ENCODE results near the gene ARRDC3.
"Not testable (repeated sequence)": the region's sequence is repeated elsewhere in the genome, so short reads cannot be mapped to it uniquely, and the experiment has no call there.

ARRDC3 gene

GRCh38 chr5:91407204-91407603 is 24.1 kb upstream of the ARRDC3 start:
- Histone ChIP-seq H3K4me1 (ENCODE audit: control extremely low read depth in 1 of 4, control insufficient read depth in 4 of 4, insufficient read depth in 4 of 4, low read length in 3 of 4) (peaks cover 0 to 1% (median 0%) of the 10 kb centered on the region in 4 experiments), H3K27me3 (replicated peaks in 2 of 5; ENCODE audit: control insufficient read depth in 4 of 5, insufficient read depth in 5 of 5, low read length in 4 of 5) (no peaks in the 10 kb centered on the region), H3K9me3 (ENCODE audit: control extremely low read depth in 1 of 5, control insufficient read depth in 4 of 5, insufficient read depth in 2 of 5, low read depth in 1 of 5, low read length in 4 of 5) (no peaks in the 10 kb centered on the region), H3K4me3 (ENCODE audit: control insufficient read depth in 1 of 7, extremely low read depth in 1 of 7, insufficient read depth in 4 of 7, low read depth in 2 of 7, low read length in 6 of 7) (no peak overlapping the region), H3K36me3 (ENCODE audit: control insufficient read depth in 4 of 4, insufficient read depth in 4 of 4, low read length in 3 of 4) (no peaks in the 10 kb centered on the region), H3K27ac (ENCODE audit: insufficient read depth in 1 of 2, low read depth in 1 of 2, low read length in 2 of 2, poor library complexity in 1 of 2, severe bottlenecking in 2 of 2) (no peak overlapping the region)
- CTCF ChIA-PET, result interaction anchor here (1.0 to 1.9 kb wide), 3 partner anchors 8 to 475 kb away, joined by 3 to 4 read pairs (median 3); no protein-coding TSS in a partner anchor
- DNase-seq, result no peak
- 100% methylated on average over 1 of the region's 1 CpG for WGBS (ENCODE audit: insufficient coverage)
- POLR2A ChIA-PET, result no interaction called here

DNA sequence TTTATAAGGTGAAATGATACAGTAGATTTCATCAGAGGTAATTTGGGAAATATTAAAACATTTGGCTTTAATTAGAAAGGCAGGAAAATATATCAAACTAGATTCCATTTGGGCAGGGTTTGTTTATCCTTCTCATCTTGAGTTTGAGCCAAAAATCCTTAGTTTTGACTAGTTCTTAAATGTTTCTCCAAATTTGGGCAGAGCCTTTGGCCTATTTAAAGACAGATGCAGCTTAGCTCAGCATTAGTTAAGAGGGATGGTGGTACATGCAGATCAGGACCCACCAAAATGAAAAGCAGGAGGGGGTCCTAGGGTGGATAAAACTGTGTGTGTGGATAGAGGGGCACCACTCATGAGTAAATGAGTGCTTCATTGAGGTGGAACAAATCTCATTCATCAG is 20.3 kb upstream of the ARRDC3 start:
- ChIA-PET POLR2A (no interaction called here), CTCF (interaction anchor here (1.4 to 2.5 kb wide), 2 partner anchors 300 to 471 kb away, joined by 3 to 7 read pairs; no protein-coding TSS in a partner anchor)
- DNase-seq, result no peak
- no peaks in the 10 kb centered on the region for H3K27me3 ChIP-seq (replicated peaks in 2 of 5; ENCODE audit: control insufficient read depth in 4 of 5, insufficient read depth in 5 of 5, low read length in 4 of 5)
- H3K9me3 ChIP-seq (ENCODE audit: control extremely low read depth in 1 of 5, control insufficient read depth in 4 of 5, insufficient read depth in 2 of 5, low read depth in 1 of 5, low read length in 4 of 5), result no peaks in the 10 kb centered on the region
- no peaks in the 10 kb centered on the region for H3K36me3 ChIP-seq (ENCODE audit: control insufficient read depth in 4 of 4, insufficient read depth in 4 of 4, low read length in 3 of 4)
- H3K27ac ChIP-seq (ENCODE audit: insufficient read depth in 1 of 2, low read depth in 1 of 2, low read length in 2 of 2, poor library complexity in 1 of 2, severe bottlenecking in 2 of 2), result no peak overlapping the region
- no peaks in the 10 kb centered on the region for H3K4me1 ChIP-seq (ENCODE audit: control extremely low read depth in 1 of 4, control insufficient read depth in 4 of 4, insufficient read depth in 4 of 4, low read length in 3 of 4)
- no peak overlapping the region for H3K4me3 ChIP-seq (ENCODE audit: control insufficient read depth in 1 of 7, extremely low read depth in 1 of 7, insufficient read depth in 4 of 7, low read depth in 2 of 7, low read length in 6 of 7)

DNA sequence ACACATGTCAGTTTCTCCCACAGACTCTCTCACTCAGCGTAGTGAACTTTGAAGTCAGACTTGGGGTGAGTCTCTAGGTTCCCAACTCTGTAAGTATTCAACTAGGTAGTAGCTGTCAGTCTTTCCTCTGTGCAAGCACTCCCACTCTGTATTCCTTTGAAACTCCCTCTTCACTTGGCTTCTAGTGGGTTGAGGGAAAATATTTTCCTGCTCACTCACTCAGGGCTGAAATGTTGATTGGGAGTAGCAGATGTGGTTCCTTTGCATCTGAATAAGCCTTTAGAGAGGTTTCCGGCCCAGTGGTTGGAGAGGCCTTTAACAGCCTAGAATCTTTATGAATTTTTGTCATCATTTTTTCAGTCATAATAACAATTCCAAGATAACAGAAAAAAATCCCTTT is 18.1 kb upstream of the ARRDC3 start:
- CTCF ChIA-PET, result no interaction called here
- POLR2A ChIA-PET, result no interaction called here

DNA sequence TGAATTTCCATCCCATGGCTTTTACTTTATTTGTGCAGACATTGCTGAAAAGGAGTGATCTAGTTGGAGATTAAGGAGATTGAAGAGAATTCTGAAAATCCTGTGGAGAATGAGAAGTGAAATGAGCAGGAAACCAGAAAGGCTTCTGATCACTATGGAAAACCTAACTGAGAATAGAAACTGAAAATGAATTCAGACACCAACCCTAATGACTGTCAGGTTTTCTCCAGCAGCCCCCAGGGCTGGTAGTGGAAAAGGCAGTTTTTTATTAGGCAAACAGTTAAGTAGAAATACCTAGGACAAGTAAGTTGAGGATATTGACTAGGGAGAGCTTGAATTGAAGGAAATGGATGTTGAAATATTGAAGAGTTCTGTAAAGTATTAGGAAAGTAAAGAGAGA is 14.7 kb upstream of the ARRDC3 start:
- no peaks in the 10 kb centered on the region for H3K27me3 ChIP-seq (replicated peaks in 2 of 5; ENCODE audit: control insufficient read depth in 4 of 5, insufficient read depth in 5 of 5, low read length in 4 of 5)
- no peak for DNase-seq
- H3K36me3 ChIP-seq (ENCODE audit: control insufficient read depth in 4 of 4, insufficient read depth in 4 of 4, low read length in 3 of 4), result no peaks in the 10 kb centered on the region
- POLR2A ChIA-PET, result no interaction called here
- no peak overlapping the region for H3K27ac ChIP-seq (ENCODE audit: insufficient read depth in 1 of 2, low read depth in 1 of 2, low read length in 2 of 2, poor library complexity in 1 of 2, severe bottlenecking in 2 of 2)
- no peaks in the 10 kb centered on the region for H3K9me3 ChIP-seq (ENCODE audit: control extremely low read depth in 1 of 5, control insufficient read depth in 4 of 5, insufficient read depth in 2 of 5, low read depth in 1 of 5, low read length in 4 of 5)
- CTCF ChIA-PET, result interaction anchor here (0.6 to 1.4 kb wide), 3 partner anchors 12 to 177 kb away, joined by 3 to 4 read pairs (median 3); no protein-coding TSS in a partner anchor
- no peak overlapping the region for H3K4me3 ChIP-seq (ENCODE audit: control insufficient read depth in 1 of 7, extremely low read depth in 1 of 7, insufficient read depth in 4 of 7, low read depth in 2 of 7, low read length in 6 of 7)
- peaks cover 0 to 4% (median 0%) of the 10 kb centered on the region in 4 experiments for H3K4me1 ChIP-seq (ENCODE audit: control extremely low read depth in 1 of 4, control insufficient read depth in 4 of 4, insufficient read depth in 4 of 4, low read length in 3 of 4)

More for the DNA sequence above, 18.1 kb upstream of the ARRDC3 start:
- no peak for DNase-seq
- H3K4me1 ChIP-seq (ENCODE audit: control extremely low read depth in 1 of 4, control insufficient read depth in 4 of 4, insufficient read depth in 4 of 4, low read length in 3 of 4), result peaks cover 0 to 4% (median 0%) of the 10 kb centered on the region in 4 experiments
- H3K36me3 ChIP-seq (ENCODE audit: control insufficient read depth in 4 of 4, insufficient read depth in 4 of 4, low read length in 3 of 4), result no peaks in the 10 kb centered on the region
- H3K27me3 ChIP-seq (replicated peaks in 2 of 5; ENCODE audit: control insufficient read depth in 4 of 5, insufficient read depth in 5 of 5, low read length in 4 of 5), result no peaks in the 10 kb centered on the region
- no peaks in the 10 kb centered on the region for H3K9me3 ChIP-seq (ENCODE audit: control extremely low read depth in 1 of 5, control insufficient read depth in 4 of 5, insufficient read depth in 2 of 5, low read depth in 1 of 5, low read length in 4 of 5)
- WGBS (ENCODE audit: insufficient coverage), result 100% methylated on average over 1 of the region's 2 CpGs
- no peak overlapping the region for H3K4me3 ChIP-seq (ENCODE audit: control insufficient read depth in 1 of 7, extremely low read depth in 1 of 7, insufficient read depth in 4 of 7, low read depth in 2 of 7, low read length in 6 of 7)
- H3K27ac ChIP-seq (ENCODE audit: insufficient read depth in 1 of 2, low read depth in 1 of 2, low read length in 2 of 2, poor library complexity in 1 of 2, severe bottlenecking in 2 of 2), result no peak overlapping the region

DNA sequence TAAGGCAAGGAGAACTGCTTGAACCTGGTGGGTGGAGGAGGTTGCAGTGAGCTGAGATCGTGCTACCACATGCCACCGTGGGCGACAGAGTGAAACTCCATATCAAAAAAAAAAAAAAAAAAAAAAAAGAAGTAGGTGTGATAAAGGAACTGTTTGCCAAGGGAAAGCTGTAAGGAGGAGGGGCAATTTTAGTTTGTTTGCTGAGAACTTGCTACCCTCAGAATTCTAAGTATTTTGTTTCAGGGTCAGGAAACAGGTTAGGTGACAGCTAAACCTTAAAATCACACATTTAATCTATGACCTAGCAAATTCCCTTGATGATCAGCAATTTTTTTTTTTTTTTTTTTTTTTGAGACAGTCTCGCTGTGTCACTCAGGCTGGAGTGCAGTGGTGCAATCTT is 7.2 kb upstream of the ARRDC3 start:
- Histone ChIP-seq H3K36me3 (ENCODE audit: control insufficient read depth in 4 of 4, insufficient read depth in 4 of 4, low read length in 3 of 4) (no peaks in the 10 kb centered on the region), H3K27ac (ENCODE audit: insufficient read depth in 1 of 2, low read depth in 1 of 2, low read length in 2 of 2, poor library complexity in 1 of 2, severe bottlenecking in 2 of 2) (no peak overlapping the region), H3K27me3 (replicated peaks in 2 of 5; ENCODE audit: control insufficient read depth in 4 of 5, insufficient read depth in 5 of 5, low read length in 4 of 5) (no peaks in the 10 kb centered on the region), H3K9me3 (ENCODE audit: control extremely low read depth in 1 of 5, control insufficient read depth in 4 of 5, insufficient read depth in 2 of 5, low read depth in 1 of 5, low read length in 4 of 5) (no peaks in the 10 kb centered on the region), H3K4me1 (ENCODE audit: control extremely low read depth in 1 of 4, control insufficient read depth in 4 of 4, insufficient read depth in 4 of 4, low read length in 3 of 4) (peaks cover 0 to 3% (median 0%) of the 10 kb centered on the region in 4 experiments), H3K4me3 (ENCODE audit: control insufficient read depth in 1 of 7, extremely low read depth in 1 of 7, insufficient read depth in 4 of 7, low read depth in 2 of 7, low read length in 6 of 7) (no peak overlapping the region)
- ChIA-PET POLR2A (interaction anchor here (0.6 kb wide), 1 partner anchor 31 kb away, joined by 3 read pairs; no protein-coding TSS in a partner anchor), CTCF (interaction anchor here (0.6 to 1.8 kb wide), 7 partner anchors 25 to 524 kb away, joined by 3 to 5 read pairs (median 3); no protein-coding TSS in a partner anchor)
- peak in 2 of 3 donors; percentile 20 to 24 for DNase-seq
- no CpG with 5 or more reads among the region's 4 CpGs for WGBS (ENCODE audit: insufficient coverage)

DNA sequence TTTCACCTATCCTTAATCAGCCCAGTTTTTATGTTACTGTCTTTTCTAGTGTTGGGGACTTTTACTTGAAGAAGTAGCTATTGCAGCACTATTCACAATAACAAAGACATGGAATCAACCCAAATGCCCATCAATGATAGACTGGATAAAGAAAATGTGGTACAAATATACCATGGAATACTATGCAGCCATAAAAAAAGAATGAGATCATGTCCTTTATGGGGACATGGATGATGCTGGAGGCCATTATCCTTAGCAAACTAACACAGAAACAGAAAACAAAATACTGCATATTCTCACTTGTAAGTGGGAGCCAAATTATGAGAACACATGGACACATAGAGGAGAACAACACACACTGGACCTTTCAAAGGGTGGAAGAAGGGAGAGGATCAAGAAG is 6.4 kb upstream of the ARRDC3 start:
- POLR2A ChIA-PET, result not testable (repeated sequence)

DNA sequence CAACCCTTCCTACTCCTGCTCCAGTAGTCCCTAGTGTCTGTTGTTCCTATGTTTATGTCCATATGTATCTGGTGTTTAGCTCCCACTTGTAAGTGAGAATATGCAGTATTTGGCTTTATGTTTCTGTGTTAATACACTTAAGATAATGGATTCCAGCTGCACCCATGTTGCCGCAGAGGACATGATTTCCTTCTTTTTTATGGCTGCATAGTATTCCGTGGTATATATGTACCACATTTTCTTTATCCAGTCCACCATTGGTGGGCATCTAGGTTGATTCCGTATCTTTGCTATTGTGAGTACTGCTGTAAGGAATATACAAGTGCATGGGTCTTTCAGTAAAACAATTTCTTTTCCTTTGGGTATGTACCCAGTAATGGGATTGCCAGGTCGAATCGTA is 5.2 kb upstream of the ARRDC3 start:
- DNase-seq, result no peak
- Histone ChIP-seq H3K4me1 (ENCODE audit: control extremely low read depth in 1 of 4, control insufficient read depth in 4 of 4, insufficient read depth in 4 of 4, low read length in 3 of 4) (peaks cover 7 to 13% (median 10%) of the 10 kb centered on the region in 4 experiments), H3K36me3 (ENCODE audit: control insufficient read depth in 4 of 4, insufficient read depth in 4 of 4, low read length in 3 of 4) (no peaks in the 10 kb centered on the region), H3K9me3 (ENCODE audit: control extremely low read depth in 1 of 5, control insufficient read depth in 4 of 5, insufficient read depth in 2 of 5, low read depth in 1 of 5, low read length in 4 of 5) (no peaks in the 10 kb centered on the region), H3K4me3 (ENCODE audit: control insufficient read depth in 1 of 7, extremely low read depth in 1 of 7, insufficient read depth in 4 of 7, low read depth in 2 of 7, low read length in 6 of 7) (no peak overlapping the region), H3K27me3 (replicated peaks in 2 of 5; ENCODE audit: control insufficient read depth in 4 of 5, insufficient read depth in 5 of 5, low read length in 4 of 5) (no peaks in the 10 kb centered on the region), H3K27ac (ENCODE audit: insufficient read depth in 1 of 2, low read depth in 1 of 2, low read length in 2 of 2, poor library complexity in 1 of 2, severe bottlenecking in 2 of 2) (no peak overlapping the region)
- POLR2A ChIA-PET, result no interaction called here
- 100% methylated on average over 2 of the region's 5 CpGs for WGBS (ENCODE audit: insufficient coverage)
- CTCF ChIA-PET, result interaction anchor here (1.1 to 7.4 kb wide), 7 partner anchors 8 to 289 kb away, joined by 3 to 65 read pairs (median 22); no protein-coding TSS in a partner anchor

More for the DNA sequence above, 6.4 kb upstream of the ARRDC3 start:
- H3K4me3 ChIP-seq (ENCODE audit: control insufficient read depth in 1 of 7, extremely low read depth in 1 of 7, insufficient read depth in 4 of 7, low read depth in 2 of 7, low read length in 6 of 7); H3K9me3 ChIP-seq (ENCODE audit: control extremely low read depth in 1 of 5, control insufficient read depth in 4 of 5, insufficient read depth in 2 of 5, low read depth in 1 of 5, low read length in 4 of 5); H3K36me3 ChIP-seq (ENCODE audit: control insufficient read depth in 4 of 4, insufficient read depth in 4 of 4, low read length in 3 of 4); DNase-seq; H3K27ac ChIP-seq (ENCODE audit: insufficient read depth in 1 of 2, low read depth in 1 of 2, low read length in 2 of 2, poor library complexity in 1 of 2, severe bottlenecking in 2 of 2); H3K4me1 ChIP-seq (ENCODE audit: control extremely low read depth in 1 of 4, control insufficient read depth in 4 of 4, insufficient read depth in 4 of 4, low read length in 3 of 4); H3K27me3 ChIP-seq (replicated peaks in 2 of 5; ENCODE audit: control insufficient read depth in 4 of 5, insufficient read depth in 5 of 5, low read length in 4 of 5): not testable (repeated sequence)
- CTCF ChIA-PET, result interaction anchor here (0.6 to 7.4 kb wide), 6 partner anchors 30 to 523 kb away, joined by 3 to 65 read pairs (median 4); no protein-coding TSS in a partner anchor
